DOHH2 (cell line): Measurements from ENCODE around the gene PI16.
"Not testable (repeated sequence)": the region's sequence is repeated elsewhere in the genome, so short reads cannot be mapped to it uniquely, and the experiment has no call there.

ENCODE experiments used
- EZH2phosphoT487 ChIP-seq: fragments of 200-600 bp; sonication (generic); IDR thresholded peaks from 2 replicates; pipeline ENCODE4 v1.6.1; 2017; ENCODE audit warnings: borderline replicate concordance, mild to moderate bottlenecking, antibody characterized with exemption, low read length, moderate library complexity, mixed read lengths
- TF ChIP-seq, protein P1 (sequence below): fragments of 200-600 bp; sonication (generic); IDR thresholded peaks from one replicate; pipeline ENCODE4 v1.5.1; 2014; ENCODE audit warnings: antibody characterized with exemption, mild to moderate bottlenecking, low read depth, low read length; ENCODE audit not compliant: poor library complexity, severe bottlenecking

DNA sequence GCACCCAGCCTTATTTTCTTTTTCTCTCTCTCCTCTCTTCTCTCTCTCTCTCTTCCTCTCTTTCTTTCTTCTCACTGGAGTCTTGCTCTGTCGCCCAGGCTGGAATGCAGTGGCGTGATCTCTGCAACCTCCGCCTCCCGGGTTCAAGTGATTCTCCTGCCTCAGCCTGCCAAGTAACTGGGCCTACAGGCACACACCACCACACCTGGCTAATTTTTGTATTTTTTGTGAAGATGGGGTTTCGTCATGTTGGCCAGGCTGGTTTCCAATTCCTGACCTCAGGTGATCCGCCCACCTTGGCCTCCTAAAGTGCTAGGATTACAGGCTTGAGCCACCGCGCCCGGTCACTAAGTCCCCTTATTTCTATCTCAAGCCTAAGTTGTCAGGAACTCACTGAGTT lies 5.5 kb upstream of the PI16 start:
- TF ChIP-seq, protein P1, sequence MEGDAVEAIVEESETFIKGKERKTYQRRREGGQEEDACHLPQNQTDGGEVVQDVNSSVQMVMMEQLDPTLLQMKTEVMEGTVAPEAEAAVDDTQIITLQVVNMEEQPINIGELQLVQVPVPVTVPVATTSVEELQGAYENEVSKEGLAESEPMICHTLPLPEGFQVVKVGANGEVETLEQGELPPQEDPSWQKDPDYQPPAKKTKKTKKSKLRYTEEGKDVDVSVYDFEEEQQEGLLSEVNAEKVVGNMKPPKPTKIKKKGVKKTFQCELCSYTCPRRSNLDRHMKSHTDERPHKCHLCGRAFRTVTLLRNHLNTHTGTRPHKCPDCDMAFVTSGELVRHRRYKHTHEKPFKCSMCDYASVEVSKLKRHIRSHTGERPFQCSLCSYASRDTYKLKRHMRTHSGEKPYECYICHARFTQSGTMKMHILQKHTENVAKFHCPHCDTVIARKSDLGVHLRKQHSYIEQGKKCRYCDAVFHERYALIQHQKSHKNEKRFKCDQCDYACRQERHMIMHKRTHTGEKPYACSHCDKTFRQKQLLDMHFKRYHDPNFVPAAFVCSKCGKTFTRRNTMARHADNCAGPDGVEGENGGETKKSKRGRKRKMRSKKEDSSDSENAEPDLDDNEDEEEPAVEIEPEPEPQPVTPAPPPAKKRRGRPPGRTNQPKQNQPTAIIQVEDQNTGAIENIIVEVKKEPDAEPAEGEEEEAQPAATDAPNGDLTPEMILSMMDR, result not testable (repeated sequence)
- TF ChIP-seq EZH2phosphoT487, result not testable (repeated sequence)
